AG09309 (cell line): Measurements from ENCODE around the gene WNK4.
"Not testable (repeated sequence)": the region's sequence is repeated elsewhere in the genome, so short reads cannot be mapped to it uniquely, and the experiment has no call there.

ENCODE experiments used
- DNase-seq: peaks from one replicate; pipeline ENCODE4 v3.0.0-alpha.2; 2010; ENCODE audit warnings: low read depth
- H3K4me3 ChIP-seq: 2 replicates; pipeline ENCODE4 v1.5.1; 2011; ENCODE audit warnings: mild to moderate bottlenecking, low read depth, low read length, moderate library complexity; ENCODE audit not compliant: control insufficient read depth
- TF ChIP-seq, protein P1 (sequence below): IDR thresholded peaks from 2 replicates; pipeline ENCODE4 v1.5.1; 2011; ENCODE audit warnings: mild to moderate bottlenecking, low read depth, low read length, inconsistent platforms; ENCODE audit not compliant: insufficient read depth, control insufficient read depth; ENCODE audit errors: missing control alignments

WNK4 gene

DNA sequence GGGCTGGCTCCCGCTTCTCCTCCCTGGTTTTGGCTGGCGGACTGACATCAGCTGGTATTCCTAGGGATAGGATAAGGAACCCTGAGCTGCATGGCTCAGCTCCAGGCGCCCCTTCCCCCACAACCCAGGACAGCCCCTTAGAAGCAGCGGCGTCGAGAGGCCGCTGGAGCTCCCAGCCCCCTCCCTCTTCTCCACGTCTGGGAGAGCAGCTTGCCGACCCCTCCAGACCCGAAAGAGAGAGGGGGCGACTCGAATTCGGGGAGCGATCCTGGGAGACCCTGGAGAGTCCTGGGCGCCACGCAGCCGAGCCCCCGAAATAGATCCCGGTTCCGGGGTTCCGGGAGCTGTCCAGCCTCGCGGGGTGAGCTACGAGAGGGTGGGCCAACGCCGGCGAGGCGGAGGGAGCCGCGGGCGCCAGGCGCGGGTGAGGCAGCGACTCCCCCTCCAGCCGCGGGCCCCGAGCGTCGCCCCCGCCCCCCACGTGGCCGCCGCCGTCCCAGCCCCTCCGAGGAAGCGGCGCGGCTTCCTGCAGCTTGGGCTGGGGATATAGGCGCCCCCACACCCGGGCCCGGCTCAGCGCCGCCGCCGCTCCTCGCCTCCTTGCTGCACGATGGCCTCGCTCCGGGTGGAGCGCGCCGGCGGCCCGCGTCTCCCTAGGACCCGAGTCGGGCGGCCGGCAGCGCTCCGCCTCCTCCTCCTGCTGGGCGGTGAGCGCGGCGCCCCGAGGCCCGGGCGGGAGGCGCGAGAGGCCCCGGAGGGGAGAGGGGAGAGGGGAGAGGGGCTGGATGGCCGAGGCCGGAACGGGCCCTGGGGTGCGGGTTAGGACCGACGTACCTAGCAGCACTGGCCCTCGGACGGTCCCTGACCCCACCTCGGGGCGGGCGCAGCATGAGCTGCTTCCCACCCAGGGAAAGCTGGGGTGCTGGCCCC lies 19.5 kb upstream of the WNK4 start, which contains the start of gene RAMP2:
RAMP2 (plus strand) TSS at position 576 of the 930 bp plus-strand sequence; CDS start at position 611, 35 bp downstream.
- DNase-seq = no peak
- TF ChIP-seq, protein P1, sequence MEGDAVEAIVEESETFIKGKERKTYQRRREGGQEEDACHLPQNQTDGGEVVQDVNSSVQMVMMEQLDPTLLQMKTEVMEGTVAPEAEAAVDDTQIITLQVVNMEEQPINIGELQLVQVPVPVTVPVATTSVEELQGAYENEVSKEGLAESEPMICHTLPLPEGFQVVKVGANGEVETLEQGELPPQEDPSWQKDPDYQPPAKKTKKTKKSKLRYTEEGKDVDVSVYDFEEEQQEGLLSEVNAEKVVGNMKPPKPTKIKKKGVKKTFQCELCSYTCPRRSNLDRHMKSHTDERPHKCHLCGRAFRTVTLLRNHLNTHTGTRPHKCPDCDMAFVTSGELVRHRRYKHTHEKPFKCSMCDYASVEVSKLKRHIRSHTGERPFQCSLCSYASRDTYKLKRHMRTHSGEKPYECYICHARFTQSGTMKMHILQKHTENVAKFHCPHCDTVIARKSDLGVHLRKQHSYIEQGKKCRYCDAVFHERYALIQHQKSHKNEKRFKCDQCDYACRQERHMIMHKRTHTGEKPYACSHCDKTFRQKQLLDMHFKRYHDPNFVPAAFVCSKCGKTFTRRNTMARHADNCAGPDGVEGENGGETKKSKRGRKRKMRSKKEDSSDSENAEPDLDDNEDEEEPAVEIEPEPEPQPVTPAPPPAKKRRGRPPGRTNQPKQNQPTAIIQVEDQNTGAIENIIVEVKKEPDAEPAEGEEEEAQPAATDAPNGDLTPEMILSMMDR = no peak
- H3K4me3 ChIP-seq = peak within 1 kb of the TSS; percentile 38

DNA sequence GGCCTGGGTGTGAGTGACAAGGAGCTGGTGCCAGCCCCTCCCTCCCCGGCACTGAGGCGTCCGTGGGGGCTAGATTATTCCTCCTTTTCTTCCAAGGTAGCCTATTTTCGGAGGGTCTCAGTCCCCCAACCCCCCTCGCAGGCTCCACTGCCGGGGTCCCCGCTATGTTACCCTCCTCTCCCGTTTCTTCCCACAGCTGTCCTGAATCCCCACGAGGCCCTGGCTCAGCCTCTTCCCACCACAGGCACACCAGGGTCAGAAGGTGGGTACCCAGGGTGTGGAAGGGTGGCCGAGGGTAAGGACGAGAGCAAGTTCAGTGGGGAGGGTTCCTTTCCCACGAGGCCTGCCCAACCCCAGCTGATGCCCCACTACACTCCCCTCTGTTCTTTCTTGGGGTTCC lies 18.8 kb upstream of the WNK4 start:
- no peak for DNase-seq
- TF ChIP-seq, protein P1 = no peak
- H3K4me3 ChIP-seq = peak overlapping the region; percentile 38

DNA sequence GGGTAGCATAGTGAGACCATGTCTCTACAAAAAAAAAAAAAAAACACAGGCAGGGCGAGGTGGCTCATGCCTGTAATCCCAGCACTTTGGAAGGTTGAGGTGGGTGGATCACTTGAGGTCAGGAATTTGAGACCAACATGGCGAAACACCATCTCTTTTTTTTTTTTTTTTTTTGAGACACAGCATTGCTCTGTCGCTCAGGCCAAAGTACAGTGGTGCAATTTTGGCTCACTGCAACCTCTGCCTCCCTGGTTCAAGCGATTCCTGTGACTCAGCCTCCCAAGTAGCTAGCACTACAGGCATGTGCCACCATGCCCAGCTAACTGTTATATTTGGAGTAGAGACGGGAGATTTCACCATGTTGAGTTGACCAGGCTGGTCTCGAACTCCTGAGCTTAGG lies 14.3 kb upstream of the WNK4 start:
- H3K4me3 ChIP-seq = no peak overlapping the region
- no peak for DNase-seq
- TF ChIP-seq, protein P1 = no peak

DNA sequence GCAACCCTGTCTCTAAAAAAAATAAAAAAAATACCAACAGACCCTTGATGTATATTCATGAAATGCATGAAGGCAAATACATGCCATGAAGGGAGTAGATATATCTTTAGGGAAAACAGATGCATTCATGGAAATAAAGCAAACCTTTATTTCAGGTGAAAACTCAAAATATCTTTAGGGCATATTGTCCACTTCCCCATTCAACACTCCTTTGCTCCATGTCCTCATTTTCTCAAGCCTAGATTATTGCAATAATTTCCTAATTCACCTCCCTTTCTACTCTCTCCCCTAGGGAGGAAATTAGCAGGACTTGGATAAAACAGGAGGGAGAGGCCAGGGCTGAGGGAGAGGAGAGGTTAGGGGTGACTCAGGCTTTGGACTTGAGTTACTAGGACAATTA lies 12.9 kb upstream of the WNK4 start:
- DNase-seq = no peak
- TF ChIP-seq, protein P1 = no peak
- no peak overlapping the region for H3K4me3 ChIP-seq

DNA sequence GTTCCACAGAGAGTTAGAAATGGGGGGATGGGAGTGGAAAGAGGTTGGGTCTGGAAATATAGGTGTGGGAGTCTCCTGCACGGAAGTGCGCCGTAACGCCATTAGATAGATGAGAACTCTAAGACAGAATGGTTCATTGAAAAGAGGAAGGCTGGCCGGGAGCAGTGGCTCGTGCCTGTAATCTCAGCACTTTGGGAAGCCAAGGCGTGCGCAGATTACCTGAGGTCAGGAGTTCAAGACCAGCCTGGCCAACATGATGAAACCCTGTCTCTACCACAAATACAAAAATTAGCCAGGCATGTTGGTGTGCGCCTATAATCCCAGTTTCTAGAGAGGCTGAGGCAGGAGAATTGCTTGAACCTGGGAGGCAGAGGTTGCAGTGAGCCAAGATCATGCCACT lies 12.4 kb upstream of the WNK4 start:
- H3K4me3 ChIP-seq, DNase-seq: not testable (repeated sequence)

DNA sequence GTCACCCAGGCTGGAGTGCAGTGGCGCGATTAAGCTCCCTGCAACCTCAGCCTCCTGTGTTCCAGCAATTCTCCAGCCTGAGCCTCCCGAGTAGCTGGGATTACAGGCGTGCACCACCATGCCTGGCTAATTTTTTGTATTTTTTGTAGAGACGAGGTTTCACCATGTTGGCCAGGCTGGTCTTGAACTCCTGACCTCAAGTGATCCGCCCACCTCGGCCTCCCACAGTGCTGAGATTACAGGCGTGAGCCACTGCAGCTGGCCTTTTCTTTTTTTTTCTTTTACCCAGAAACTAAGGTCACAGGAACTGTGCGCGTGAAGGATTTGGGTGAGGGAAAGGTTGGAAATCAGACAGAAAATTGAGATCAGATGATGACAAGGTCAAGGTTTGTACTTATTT lies 10.4 kb upstream of the WNK4 start:
- not testable (repeated sequence) for DNase-seq, H3K4me3 ChIP-seq

DNA sequence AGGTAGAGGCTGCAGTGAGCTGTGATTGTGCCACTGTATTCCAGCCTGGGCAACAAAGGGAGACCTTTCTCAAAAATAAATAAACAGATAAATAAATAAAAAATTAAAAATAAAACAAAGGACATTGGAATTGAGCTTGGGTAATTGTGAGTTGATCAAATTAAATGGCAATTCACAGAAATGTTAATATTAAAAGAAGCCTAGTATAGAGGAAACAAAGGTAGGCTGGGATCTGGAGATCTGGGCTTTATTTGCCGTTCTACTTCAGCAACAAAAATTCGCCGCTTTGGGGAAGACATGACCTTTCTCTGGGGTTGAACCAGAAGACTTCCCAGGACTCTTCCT lies 7.5 kb upstream of the WNK4 start:
- H3K4me3 ChIP-seq = peak overlapping the region; percentile 96
- DNase-seq = no peak
- TF ChIP-seq, protein P1 = no peak
